D721Med (cell line): Measurements from ENCODE around the gene THNSL1.

Experiments used
- DNase-seq: peaks from one replicate; pipeline ENCODE4 v3.0.0; 2011; ENCODE audit warnings: low spot score; ENCODE audit not compliant: insufficient read length
- FAIRE-seq: peaks from 2 replicates; lab custom pipeline; 2011; peaks lifted over from hg19 to GRCh38; lab: Jason Lieb, UNC
- CTCF ChIP-seq: IDR thresholded peaks from 2 replicates; pipeline ENCODE4 v1.5.1; 2012; ENCODE audit warnings: mild to moderate bottlenecking, control low read depth; ENCODE audit not compliant: insufficient read depth; ENCODE audit errors: missing control alignments

THNSL1 gene

GRCh38 chr10:25023278-25023677 is 6.9 kb downstream of the THNSL1 start:
- no peak for FAIRE-seq
- TF ChIP-seq CTCF: no peak
- DNase-seq: no peak

- no peak for TF ChIP-seq CTCF
- DNase-seq: no peak
- no peak for FAIRE-seq
These were observed 8.1 kb downstream of the THNSL1 start for GRCh38 chr10:25024528-25024927.

GRCh38 chr10:25026463-25026862 is 10.1 kb downstream of the THNSL1 start:
- peak; percentile 28 for TF ChIP-seq CTCF
- FAIRE-seq (no peak), DNase-seq (no peak)

GRCh38 chr10:25028711-25029110 is 12.3 kb downstream of the THNSL1 start:
- no peak for TF ChIP-seq CTCF
- no peak for FAIRE-seq

GRCh38 chr10:25029519-25029918 is 13.1 kb downstream of the THNSL1 start:
- no peak for TF ChIP-seq CTCF
- FAIRE-seq: no peak

More at GRCh38 chr10:25028711-25029110, 12.3 kb downstream of the THNSL1 start:
- DNase-seq: no peak

GRCh38 chr10:25036381-25036780 is 20.0 kb downstream of the THNSL1 start:
- no peak for TF ChIP-seq CTCF
- DNase-seq (no peak), FAIRE-seq (no peak)

More at GRCh38 chr10:25029519-25029918, 13.1 kb downstream of the THNSL1 start:
- no peak for DNase-seq

- DNase-seq (no peak), FAIRE-seq (no peak)
- no peak for TF ChIP-seq CTCF
These were observed 21.9 kb downstream of the THNSL1 start for GRCh38 chr10:25038325-25038724.
